ENCODE measurements around the gene TXLNB. TPM values are rescaled to one million over a fixed set of nuclear protein-coding genes. Genes with fewer than 3 reads are reported as not detected.

Gene TXLNB
- polyA plus RNA-seq, 1 experiment: 1.3 TPM

GRCh38 chr6:139198529-139199288, 93.1 kb downstream of the TXLNB start:
- no peak for TF ChIP-seq CTCF (IDR thresholded peaks at IDR 0.05; ENCODE audit: low read depth, low read length)
- Histone ChIP-seq H3K9me3 (ENCODE audit: control insufficient read depth, insufficient read depth, low read length) (no peaks in the 10 kb centered on the region), H3K27me3 (ENCODE audit: control insufficient read depth, insufficient read depth, low read length) (no peaks in the 10 kb centered on the region), H3K27ac (ENCODE audit: low read depth, low read length) (no peak overlapping the region), H3K4me3 (ENCODE audit: low read depth, low read length) (no peak overlapping the region)
- ChIA-PET CTCF (no interaction called here), POLR2A (no interaction called here)
- no peak for DNase-seq (ENCODE audit: low read depth, low spot score)

- TF ChIP-seq CTCF (IDR thresholded peaks at IDR 0.05; ENCODE audit: low read depth, low read length): no peak
- ChIA-PET POLR2A (no interaction called here), CTCF (interaction anchor here (0.5 kb wide), 1 partner anchor 29 kb away, joined by 5 read pairs; no protein-coding TSS in a partner anchor)
- Histone ChIP-seq H3K4me3 (ENCODE audit: low read depth, low read length) (no peak overlapping the region), H3K9me3 (ENCODE audit: control insufficient read depth, insufficient read depth, low read length) (no peaks in the 10 kb centered on the region), H3K27ac (ENCODE audit: low read depth, low read length) (no peak overlapping the region), H3K27me3 (ENCODE audit: control insufficient read depth, insufficient read depth, low read length) (no peaks in the 10 kb centered on the region)
- no peak for DNase-seq (ENCODE audit: low read depth, low spot score)
Measured at GRCh38 chr6:139194740-139195139, 97.1 kb downstream of the TXLNB start.

Other genes starting within 250 kb of the TXLNB start
- gene HECA, start 156.9 kb downstream of the TXLNB start, polyA plus RNA-seq (2011; rRNA removed): 8.4 and 10.6 TPM in 2 replicates
- 95.6 and 117 TPM in 2 replicates for gene CITED2, start 82.7 kb upstream of the TXLNB start, polyA plus RNA-seq (2011; rRNA removed)

Measured in AG04450 (cell line).